CD14-positive monocyte (primary cell): ENCODE data around the gene NPAS3. TPM values are rescaled to one million over a fixed set of nuclear protein-coding genes. Genes with fewer than 3 reads are reported as not detected.

Experiments
- DNase-seq, 3 donors: peaks; one replicate each; pipeline ENCODE4 v3.0.0-alpha.2; 2011 to 2022
- H2AFZ ChIP-seq: 2 replicates; pipeline ENCODE4 v1.6.0; 2012; ENCODE audit warnings: mild to moderate bottlenecking, low read depth, low read length, inconsistent platforms; ENCODE audit not compliant: insufficient read depth, poor library complexity, severe bottlenecking
- H3K27ac ChIP-seq, 2 donors: 1 replicate in 1 of 2; 2 replicates in 1 of 2; pipeline ENCODE4 v1.5.1; 2012 to 2013; ENCODE audit warnings: low read length in 2 of 2, control low read depth in 1 of 2, inconsistent platforms in 1 of 2, low read depth in 1 of 2, mild to moderate bottlenecking in 1 of 2
- H3K27me3 ChIP-seq, 2 donors: one replicate each; pipeline versions ENCODE4 v1.6.0 to v1.6.1; 2011 to 2013; ENCODE audit warnings: low read length in 2 of 2; ENCODE audit not compliant: control insufficient read depth in 2 of 2, insufficient read depth in 2 of 2
- H3K36me3 ChIP-seq, 2 donors: replicated peaks in 1 of 2; 1 replicate in 1 of 2; 2 replicates in 1 of 2; pipeline versions ENCODE4 v1.5.1 to v1.6.1; 2012 to 2013; ENCODE audit warnings: low read length in 2 of 2, control low read depth in 1 of 2, inconsistent platforms in 1 of 2, mild to moderate bottlenecking in 1 of 2; ENCODE audit not compliant: insufficient read depth in 2 of 2, control insufficient read depth in 1 of 2
- H3K4me1 ChIP-seq, 2 donors: 1 replicate in 1 of 2; 2 replicates in 1 of 2; pipeline versions ENCODE4 v1.5.1 to v1.6.1; 2012 to 2013; ENCODE audit warnings: low read length in 2 of 2, control low read depth in 1 of 2, inconsistent platforms in 1 of 2, mild to moderate bottlenecking in 1 of 2, moderate library complexity in 1 of 2; ENCODE audit not compliant: insufficient read depth in 2 of 2, control insufficient read depth in 1 of 2
- H3K4me2 ChIP-seq: replicated peaks from 2 replicates; pipeline ENCODE3; 2012; ENCODE audit warnings: low read length, moderate library complexity, mild to moderate bottlenecking; ENCODE audit not compliant: poor library complexity, severe bottlenecking; ENCODE audit errors: extremely low read depth
- H3K4me3 ChIP-seq, 3 experiments: fragments of 200-600 bp in 1 of 3; sonication (generic) in 1 of 3; replicated peaks in 1 of 3; 1 replicate in 2 of 3; 2 replicates in 1 of 3; pipeline ENCODE4 v1.5.1; 2011 to 2013; ENCODE audit warnings: low read length in 3 of 3, mild to moderate bottlenecking in 3 of 3, control low read depth in 2 of 3, low read depth in 2 of 3, inconsistent platforms in 1 of 3, moderate library complexity in 1 of 3
- H3K79me2 ChIP-seq: 2 replicates; pipeline ENCODE4 v1.6.0; 2012; ENCODE audit warnings: mild to moderate bottlenecking, control low read depth, inconsistent platforms, low read length, moderate library complexity; ENCODE audit not compliant: insufficient read depth
- H3K9ac ChIP-seq: 2 replicates; pipeline ENCODE4 v1.6.0; 2017; ENCODE audit warnings: low read length, mild to moderate bottlenecking; ENCODE audit not compliant: insufficient read depth, poor library complexity, severe bottlenecking
- H3K9me3 ChIP-seq, 2 donors: replicated peaks in 1 of 2; 1 replicate in 1 of 2; 2 replicates in 1 of 2; pipeline versions ENCODE4 v1.5.1 to v1.6.1; 2012 to 2013; ENCODE audit warnings: low read length in 2 of 2, control low read depth in 1 of 2; ENCODE audit not compliant: control insufficient read depth in 1 of 2, insufficient read depth in 1 of 2
- H4K20me1 ChIP-seq: 2 replicates; pipeline ENCODE4 v1.6.0; 2012; ENCODE audit warnings: mild to moderate bottlenecking, low read length, control low read depth, moderate library complexity; ENCODE audit not compliant: insufficient read depth
- H3K27ac Mint-ChIP-seq, 7 donors: one replicate each; pipeline ENCODE4 v1.8.0; 2020; ENCODE audit warnings: mild to moderate bottlenecking in 7 of 7, mixed read lengths in 7 of 7, moderate library complexity in 6 of 7, inconsistent platforms in 2 of 7
- H3K27me3 Mint-ChIP-seq, 3 donors: one replicate each; pipeline ENCODE4 v1.8.0; 2021 to 2022; ENCODE audit warnings: low read depth in 3 of 3, mild to moderate bottlenecking in 3 of 3, mixed read lengths in 3 of 3, moderate library complexity in 3 of 3, inconsistent platforms in 1 of 3
- H3K36me3 Mint-ChIP-seq, 2 donors: one replicate each; pipeline ENCODE4 v1.8.0; 2020; ENCODE audit warnings: mixed read lengths in 2 of 2, inconsistent platforms in 1 of 2, mild to moderate bottlenecking in 1 of 2
- H3K4me1 Mint-ChIP-seq: one replicate; pipeline ENCODE4 v1.8.0; 2020; ENCODE audit warnings: mild to moderate bottlenecking, mixed read lengths
- H3K4me3 Mint-ChIP-seq, 2 donors: one replicate each; pipeline ENCODE4 v1.8.0; 2020; ENCODE audit warnings: mild to moderate bottlenecking in 2 of 2, mixed read lengths in 2 of 2, moderate library complexity in 1 of 2
- H3K9me3 Mint-ChIP-seq, 7 donors: one replicate each; pipeline ENCODE4 v1.8.0; 2020 to 2022; ENCODE audit warnings: mixed read lengths in 7 of 7, mild to moderate bottlenecking in 6 of 7, moderate library complexity in 6 of 7, inconsistent platforms in 2 of 7
- CTCF ChIP-seq: fragments of 200-600 bp; IDR thresholded peaks from one replicate; pipeline ENCODE4 v1.8.0; 2022; ENCODE audit warnings: antibody characterized with exemption, mild to moderate bottlenecking
- WGBS: methylation state at CpG from one replicate; pipeline ENCODE4 v1.1.5; 2013; ENCODE audit warnings: missing lambda C conversion rate; ENCODE audit not compliant: insufficient coverage; 5-methylcytosine and 5-hydroxymethylcytosine counted together
- intact Hi-C, 2 donors: fragments of 100-400 bp; cut with micrococcal nuclease; formaldehyde crosslinking; loops; one replicate each; pipeline versions ENCODE4 v1.15.0 to v1.15.1; 2023
- polyA plus RNA-seq, 3 donors: library from polyadenylated mRNA; depleted of rRNA in 1 of 3; unstranded in 2 of 3; stranded (reverse) in 1 of 3; fragments of 300-500 nt in 2 of 3; fragments of >200 nt in 1 of 3; fragmentation: Illumina TruSeq in 2 of 3; gene quantifications; 1 replicate in 2 of 3; 2 replicates in 1 of 3; pipeline ENCODE4 v1.2.3, GENCODE V29; 2012 to 2021

NPAS3 gene
- polyA plus RNA-seq, 3 donors: not detected

GRCh38 chr14:33736979-33737378 is 798.3 kb downstream of the NPAS3 start:
- no peak for DNase-seq
- intact Hi-C loops: no loop called here
- no peak overlapping the region for H3K9ac ChIP-seq
- Mint-ChIP-seq H3K9me3 (no peaks in the 10 kb centered on the region), H3K4me1 (no peaks in the 10 kb centered on the region), H3K36me3 (no peaks in the 10 kb centered on the region), H3K27ac (no peak overlapping the region), H3K4me3 (no peak overlapping the region), H3K27me3 (peaks cover 0 to 2% (median 1%) of the 10 kb centered on the region in 3 donors)
- no peaks in the 10 kb centered on the region for H4K20me1 ChIP-seq
- 100% methylated on average over 2 of the region's 3 CpGs for WGBS
- no peak for TF ChIP-seq CTCF
- no peak overlapping the region for H2AFZ ChIP-seq
- no peak overlapping the region for H3K4me3 ChIP-seq
- no peaks in the 10 kb centered on the region for H3K79me2 ChIP-seq
- H3K27ac ChIP-seq: no peak overlapping the region
- H3K9me3 ChIP-seq: no peaks in the 10 kb centered on the region
- H3K4me1 ChIP-seq: no peaks in the 10 kb centered on the region
- no peaks in the 10 kb centered on the region for H3K36me3 ChIP-seq
- H3K4me2 ChIP-seq: no peak overlapping the region
- H3K27me3 ChIP-seq: no peaks in the 10 kb centered on the region

GRCh38 chr14:33737446-33737845 is 798.8 kb downstream of the NPAS3 start:
- H3K4me1 Mint-ChIP-seq: no peaks in the 10 kb centered on the region
- Histone ChIP-seq H3K9me3 (no peaks in the 10 kb centered on the region), H3K27ac (no peak overlapping the region), H3K4me3 (no peak overlapping the region), H3K4me1 (no peaks in the 10 kb centered on the region), H3K36me3 (no peaks in the 10 kb centered on the region), H2AFZ (no peak overlapping the region), H3K79me2 (no peaks in the 10 kb centered on the region), H3K4me2 (no peak overlapping the region), H3K9ac (no peak overlapping the region), H3K27me3 (no peaks in the 10 kb centered on the region), H4K20me1 (no peaks in the 10 kb centered on the region)
- no peak for TF ChIP-seq CTCF
- no peaks in the 10 kb centered on the region for H3K36me3 Mint-ChIP-seq
- H3K4me3 Mint-ChIP-seq: no peak overlapping the region
- peaks cover 0 to 2% (median 1%) of the 10 kb centered on the region in 3 donors for H3K27me3 Mint-ChIP-seq
- WGBS: 100% methylated on average over 2 of the region's 2 CpGs
- peaks cover 0 to 2% (median 0%) of the 10 kb centered on the region in 7 donors for H3K9me3 Mint-ChIP-seq
- DNase-seq: no peak
- H3K27ac Mint-ChIP-seq: no peak overlapping the region
- intact Hi-C loops: no loop called here
